GM15510 (cell line): ENCODE results near the gene TXNL4B.

ENCODE experiments used
- POLR2A ChIP-seq: IDR thresholded peaks from 3 replicates; pipeline ENCODE4 v1.6.1; 2011; ENCODE audit warnings: borderline replicate concordance; ENCODE audit not compliant: insufficient read length; ENCODE audit errors: extremely low read depth

TXNL4B gene

GRCh38 chr16:72122916-72123315 lies 29.5 kb upstream of the TXNL4B start:
- no peak for TF ChIP-seq POLR2A

GRCh38 chr16:72122308-72122707 lies 28.9 kb upstream of the TXNL4B start:
- no peak for TF ChIP-seq POLR2A

GRCh38 chr16:72120026-72120425 lies 26.6 kb upstream of the TXNL4B start:
- TF ChIP-seq POLR2A: no peak

GRCh38 chr16:72113616-72113945 lies 20.2 kb upstream of the TXNL4B start:
- no peak for TF ChIP-seq POLR2A

GRCh38 chr16:72112906-72113615 lies 19.6 kb upstream of the TXNL4B start:
- TF ChIP-seq POLR2A: no peak

GRCh38 chr16:72112452-72112792 lies 19.0 kb upstream of the TXNL4B start:
- TF ChIP-seq POLR2A: no peak

- no peak for TF ChIP-seq POLR2A
Observed at GRCh38 chr16:72111657-72112451, 18.4 kb upstream of the TXNL4B start.

- TF ChIP-seq POLR2A: no peak
Observed at GRCh38 chr16:72110662-72111615, 17.5 kb upstream of the TXNL4B start.

- TF ChIP-seq POLR2A: no peak
Observed at GRCh38 chr16:72109966-72110530, 16.6 kb upstream of the TXNL4B start.

- no peak for TF ChIP-seq POLR2A
Observed at GRCh38 chr16:72109300-72109699, 15.9 kb upstream of the TXNL4B start.

GRCh38 chr16:72108353-72109102 lies 15.1 kb upstream of the TXNL4B start:
- no peak for TF ChIP-seq POLR2A

- TF ChIP-seq POLR2A: no peak
Observed at GRCh38 chr16:72107371-72107770, 14.0 kb upstream of the TXNL4B start.

- no peak for TF ChIP-seq POLR2A
Observed at GRCh38 chr16:72105978-72106377, 12.6 kb upstream of the TXNL4B start.

GRCh38 chr16:72104905-72105304 lies 11.5 kb upstream of the TXNL4B start:
- TF ChIP-seq POLR2A: no peak
